A673 (cell line): Measurements from ENCODE around the gene FAAH.

Experiments
- CTCF ChIP-seq: fragments of 300-800, 200-600 bp; sonication (generic); conservative IDR thresholded peaks from 2 replicates; pipeline ENCODE4 v1.5.1; 2017; ENCODE audit warnings: low read depth, mild to moderate bottlenecking, antibody characterized with exemption, low read length, moderate library complexity, mixed read lengths
- EZH2 ChIP-seq: fragments of 200-600 bp; sonication (generic); IDR thresholded peaks from 2 replicates; pipeline ENCODE4 v1.6.1; 2017; ENCODE audit warnings: borderline replicate concordance, low read depth, mild to moderate bottlenecking, mixed read lengths, antibody characterized with exemption, low read length; ENCODE audit not compliant: poor library complexity, severe bottlenecking

- TF ChIP-seq CTCF (no peak), EZH2 (no peak)
These were observed 16.9 kb downstream of the FAAH start for GRCh38 chr1:46411010-46411405.
